ENCODE measurements around the gene PLEKHB2. TPM values are rescaled to one million over a fixed set of nuclear protein-coding genes. Genes with fewer than 3 reads are reported as not detected.

PLEKHB2 gene
- total RNA-seq, 2 donors from 2014 or later = 40.1 to 42.0 TPM

DNA sequence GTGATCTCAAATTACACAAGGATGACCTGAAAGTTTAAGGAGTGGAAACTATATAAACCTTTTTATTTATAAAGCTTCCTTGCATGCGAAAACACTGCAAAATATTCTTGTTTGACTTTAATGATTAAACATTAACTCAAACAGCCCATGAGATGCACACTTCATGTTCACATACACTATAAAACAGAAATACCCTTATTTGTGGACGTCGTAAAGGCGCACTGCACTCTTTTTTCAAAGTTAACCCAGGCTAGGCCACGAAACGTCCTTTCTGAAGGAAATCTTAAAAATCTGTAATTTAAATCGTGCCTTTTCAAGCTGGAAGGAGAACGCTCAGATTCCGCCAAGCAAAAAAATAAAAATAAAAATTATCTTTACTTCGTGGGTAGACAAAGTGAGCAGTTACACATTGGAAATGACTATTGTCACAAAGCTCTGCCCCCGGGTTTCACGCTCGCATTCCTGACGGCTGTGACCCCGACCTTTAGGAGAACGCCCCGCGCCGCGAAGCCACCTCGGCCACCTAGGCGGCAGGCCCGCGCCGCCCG is 12.6 kb upstream of the PLEKHB2 start:
- Histone ChIP-seq H3K4me3 (peak overlapping the region; percentile 100), H3K27ac (peak overlapping the region; percentile 82 to 95), H3K9me3 (no peaks in the 10 kb centered on the region), H3K4me1 (ENCODE audit: control insufficient read depth in 1 of 2, low read depth in 2 of 2) (peaks cover 13 to 19% of the 10 kb centered on the region in 2 donors), H3K36me3 (no peaks in the 10 kb centered on the region), H3K27me3 (replicated peaks; ENCODE audit: insufficient read depth) (no peaks in the 10 kb centered on the region)
- no peak for ATAC-seq (ENCODE audit: insufficient number of reproducible peaks, low FRiP score, low read depth)
- TF ChIP-seq, protein P1, sequence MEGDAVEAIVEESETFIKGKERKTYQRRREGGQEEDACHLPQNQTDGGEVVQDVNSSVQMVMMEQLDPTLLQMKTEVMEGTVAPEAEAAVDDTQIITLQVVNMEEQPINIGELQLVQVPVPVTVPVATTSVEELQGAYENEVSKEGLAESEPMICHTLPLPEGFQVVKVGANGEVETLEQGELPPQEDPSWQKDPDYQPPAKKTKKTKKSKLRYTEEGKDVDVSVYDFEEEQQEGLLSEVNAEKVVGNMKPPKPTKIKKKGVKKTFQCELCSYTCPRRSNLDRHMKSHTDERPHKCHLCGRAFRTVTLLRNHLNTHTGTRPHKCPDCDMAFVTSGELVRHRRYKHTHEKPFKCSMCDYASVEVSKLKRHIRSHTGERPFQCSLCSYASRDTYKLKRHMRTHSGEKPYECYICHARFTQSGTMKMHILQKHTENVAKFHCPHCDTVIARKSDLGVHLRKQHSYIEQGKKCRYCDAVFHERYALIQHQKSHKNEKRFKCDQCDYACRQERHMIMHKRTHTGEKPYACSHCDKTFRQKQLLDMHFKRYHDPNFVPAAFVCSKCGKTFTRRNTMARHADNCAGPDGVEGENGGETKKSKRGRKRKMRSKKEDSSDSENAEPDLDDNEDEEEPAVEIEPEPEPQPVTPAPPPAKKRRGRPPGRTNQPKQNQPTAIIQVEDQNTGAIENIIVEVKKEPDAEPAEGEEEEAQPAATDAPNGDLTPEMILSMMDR (IDR thresholded peaks at IDR 0.05) = no peak
- DNase-seq (ENCODE audit: low spot score) = no peak

DNA sequence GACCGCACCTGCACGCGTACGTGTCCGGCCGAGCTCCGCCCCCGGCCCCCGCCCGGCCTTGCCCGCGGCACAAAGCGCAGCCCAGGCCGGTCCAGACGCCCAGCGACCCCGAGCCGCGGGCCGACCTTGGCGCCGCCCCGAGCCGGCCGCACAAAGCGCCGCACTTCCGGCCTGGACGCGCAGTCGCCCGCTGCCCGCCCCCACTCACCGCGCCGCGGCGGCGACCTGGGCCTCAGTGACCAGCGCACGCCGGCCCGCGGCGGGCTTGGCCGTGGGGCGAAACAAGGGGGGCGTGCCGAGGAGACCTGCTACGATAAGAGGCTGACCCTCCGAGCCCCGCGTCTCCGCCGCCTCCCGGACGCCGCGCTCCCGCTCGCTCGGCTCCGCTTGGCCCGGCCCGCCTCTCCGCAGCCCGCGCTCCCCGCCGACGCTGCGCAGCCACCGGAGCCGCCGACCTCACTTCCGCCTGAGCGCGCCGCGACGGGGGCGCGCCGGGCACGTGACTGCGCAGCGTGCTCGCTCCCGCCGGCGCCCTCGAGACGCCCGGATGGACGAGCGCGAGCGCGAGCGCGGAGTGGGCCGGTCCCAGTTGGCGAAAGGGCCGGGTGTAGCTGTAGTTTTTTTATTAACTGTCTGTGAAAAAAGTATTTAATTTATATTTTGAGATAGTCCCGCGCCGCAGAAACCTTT is 12.0 kb upstream of the PLEKHB2 start, which contains the start of gene FAM168B:
FAM168B (minus strand) TSS at position 455 of the 690 bp plus-strand sequence. CDS start 10,814 bp downstream, outside the sequence.
- H3K4me1 ChIP-seq (ENCODE audit: control insufficient read depth in 1 of 2, low read depth in 2 of 2) = peaks cover 13 to 19% of the 10 kb centered on the region in 2 donors
- peak within 1 kb of the TSS; percentile 100 for H3K4me3 ChIP-seq
- no peaks in the 10 kb centered on the region for H3K27me3 ChIP-seq (replicated peaks; ENCODE audit: insufficient read depth)
- ATAC-seq (ENCODE audit: insufficient number of reproducible peaks, low FRiP score, low read depth) (peak; percentile 95), DNase-seq (ENCODE audit: low spot score) (peak; percentile 20)
- H3K9me3 ChIP-seq = no peaks in the 10 kb centered on the region
- TF ChIP-seq, protein P1 (IDR thresholded peaks at IDR 0.05) = no peak
- peak within 1 kb of the TSS; percentile 82 to 95 for H3K27ac ChIP-seq
- no peaks in the 10 kb centered on the region for H3K36me3 ChIP-seq

DNA sequence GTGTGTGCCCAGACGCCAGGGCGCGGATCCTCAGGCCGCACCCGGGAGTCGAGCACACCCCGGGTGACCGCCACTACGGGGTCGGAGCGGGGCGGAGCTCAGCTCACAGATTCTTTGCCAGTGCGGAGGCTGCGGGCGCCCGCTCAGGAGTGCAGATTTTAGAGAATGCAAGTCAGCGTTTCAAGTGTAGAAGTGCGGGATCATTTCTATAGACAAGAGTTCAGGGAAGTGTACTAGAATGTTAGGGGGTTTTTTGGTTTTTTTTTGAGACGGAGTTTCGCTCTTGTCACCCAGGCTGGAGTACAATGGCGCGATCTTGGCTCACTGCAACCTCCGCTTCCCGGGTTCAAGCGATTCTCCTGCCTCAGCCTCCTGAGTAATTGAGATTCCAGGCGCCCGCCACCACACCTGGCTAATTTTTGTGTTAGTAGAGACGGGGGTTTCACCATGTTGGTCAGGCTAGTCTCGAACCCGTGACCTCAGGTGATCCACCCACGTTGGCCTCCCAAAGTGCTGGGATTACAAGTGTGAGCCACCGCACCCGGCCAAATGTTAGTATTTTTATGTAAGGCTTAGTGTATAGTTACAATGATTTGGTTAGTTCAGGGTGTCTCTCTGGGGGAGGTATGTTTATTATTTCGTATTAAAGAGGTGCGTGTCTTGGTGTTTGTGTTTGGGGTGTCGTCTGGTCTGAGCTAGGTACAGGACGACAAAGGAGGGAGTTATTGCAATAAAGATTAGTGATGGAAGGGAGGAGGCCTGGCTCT is 11.3 kb upstream of the PLEKHB2 start:
- ATAC-seq (ENCODE audit: insufficient number of reproducible peaks, low FRiP score, low read depth) (peak; percentile 62), DNase-seq (ENCODE audit: low spot score) (peak; percentile 17)
- Histone ChIP-seq H3K27me3 (replicated peaks; ENCODE audit: insufficient read depth) (no peaks in the 10 kb centered on the region), H3K4me3 (peak overlapping the region; percentile 100), H3K36me3 (no peaks in the 10 kb centered on the region), H3K27ac (peak overlapping the region; percentile 82 to 95), H3K9me3 (no peaks in the 10 kb centered on the region), H3K4me1 (ENCODE audit: control insufficient read depth in 1 of 2, low read depth in 2 of 2) (peaks cover 13 to 19% of the 10 kb centered on the region in 2 donors)
- TF ChIP-seq, protein P1 (IDR thresholded peaks at IDR 0.05) = no peak

DNA sequence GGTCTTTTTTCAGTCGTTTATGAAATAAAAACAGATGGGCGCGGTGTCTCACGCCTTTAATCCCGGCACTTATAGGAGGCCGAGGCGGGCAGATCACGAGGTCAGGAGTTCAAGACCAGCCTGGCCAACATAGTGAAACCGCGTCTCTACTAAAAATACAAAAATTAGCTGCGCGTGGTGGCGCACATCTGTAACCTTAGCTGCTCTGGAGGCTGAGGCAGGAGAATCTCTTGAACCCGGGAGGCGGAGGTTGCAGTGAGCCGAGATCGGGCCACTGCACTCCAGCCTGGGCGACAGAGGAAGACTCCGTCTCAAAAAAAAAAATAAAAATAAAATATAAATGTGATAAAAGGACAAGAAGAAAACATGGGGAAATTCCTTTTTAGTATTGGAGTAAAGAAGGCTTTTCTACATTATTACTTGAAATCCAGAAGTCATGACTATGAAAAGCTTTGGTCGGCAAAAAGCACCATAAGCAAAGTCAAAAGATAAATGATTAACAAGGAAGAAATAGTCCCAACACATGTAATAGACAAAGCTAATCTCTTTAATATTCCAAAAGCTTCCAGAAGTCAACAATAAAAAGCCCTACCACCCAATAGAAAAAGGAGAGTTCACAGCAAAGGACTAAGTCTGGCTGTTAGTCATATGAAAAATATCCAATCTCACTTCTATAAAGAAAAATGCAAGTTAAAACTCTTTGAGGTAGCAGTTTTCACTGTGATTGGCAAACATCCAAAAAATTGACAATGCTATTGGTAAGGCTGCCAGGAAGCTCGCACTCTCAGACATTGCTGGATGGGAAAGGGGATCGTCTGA is 10.5 kb upstream of the PLEKHB2 start:
- Histone ChIP-seq H3K27ac (no peak overlapping the region), H3K9me3 (no peaks in the 10 kb centered on the region), H3K27me3 (replicated peaks; ENCODE audit: insufficient read depth) (no peaks in the 10 kb centered on the region), H3K36me3 (no peaks in the 10 kb centered on the region), H3K4me1 (ENCODE audit: control insufficient read depth in 1 of 2, low read depth in 2 of 2) (peaks cover 13 to 19% of the 10 kb centered on the region in 2 donors), H3K4me3 (no peak overlapping the region)
- DNase-seq (ENCODE audit: low spot score) (no peak), ATAC-seq (ENCODE audit: insufficient number of reproducible peaks, low FRiP score, low read depth) (no peak)
- TF ChIP-seq, protein P1 (IDR thresholded peaks at IDR 0.05) = no peak
